GM18508 (cell line): Measurements from ENCODE around the gene KLF15.

Experiments used
- ATAC-seq: cut with Tn5 transposase; IDR thresholded peaks from one replicate; pipeline ENCODE4 v1.9.1; 2021; ENCODE audit warnings: moderate number of reproducible peaks; ENCODE audit not compliant: insufficient read depth, unreplicated experiment

Gene KLF15

GRCh38 chr3:126309861-126310655 is 47.1 kb downstream of the KLF15 start:
- no peak for ATAC-seq

DNA sequence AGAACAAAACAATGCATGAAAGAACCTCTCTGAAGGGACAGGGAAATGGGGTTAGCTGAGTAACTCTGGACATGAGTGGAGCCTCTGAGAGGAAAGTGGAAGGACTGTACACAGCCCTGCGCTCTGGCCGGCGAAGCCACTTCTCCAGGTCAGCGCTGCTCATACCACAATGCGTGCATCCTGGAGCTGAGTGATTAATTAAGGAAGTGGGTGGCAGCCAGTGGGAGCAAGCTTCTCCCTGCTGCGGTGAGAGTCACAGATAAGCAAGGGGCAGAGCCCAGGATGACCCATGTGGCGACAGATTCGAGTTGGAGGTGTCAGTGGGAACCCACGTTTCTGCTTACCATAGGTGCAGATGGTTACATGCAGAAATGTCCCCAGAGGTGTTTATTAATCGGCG is 48.0 kb downstream of the KLF15 start:
- no peak for ATAC-seq

DNA sequence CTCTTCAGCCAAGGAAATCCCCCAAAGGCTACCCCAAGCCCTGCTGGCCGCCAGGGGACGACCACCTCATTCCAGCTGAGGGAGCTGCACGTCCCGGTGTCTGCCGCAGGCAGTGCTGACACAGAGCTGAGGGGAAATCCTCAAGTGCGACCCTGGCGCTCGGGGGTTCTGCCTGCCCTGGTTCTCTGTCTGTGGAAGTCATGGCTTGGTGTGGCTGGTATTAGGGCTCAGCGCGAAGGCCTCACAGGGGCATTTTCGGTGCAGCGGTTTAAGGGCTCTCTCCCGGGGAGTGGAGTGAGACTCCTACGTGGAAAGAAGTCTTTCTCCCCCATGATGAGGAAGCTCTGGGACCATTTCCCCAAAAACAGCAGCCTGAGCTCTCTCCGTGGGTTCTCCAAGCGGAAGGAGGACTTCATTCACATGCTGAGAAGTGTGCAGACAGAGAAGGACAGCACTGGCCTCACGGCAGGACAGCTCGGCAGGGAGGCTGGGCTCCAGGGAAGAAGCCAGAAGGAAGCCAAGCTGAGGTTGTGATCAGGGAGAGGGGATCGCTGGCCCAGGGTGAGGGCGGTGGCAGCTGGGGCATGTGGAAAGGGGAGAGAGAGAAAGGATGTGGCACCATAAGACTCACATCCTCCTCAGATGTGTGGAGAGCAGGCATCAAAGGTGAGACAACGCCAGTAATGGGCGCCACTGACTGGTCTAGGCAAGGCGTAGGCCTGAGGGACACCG is 48.6 kb downstream of the KLF15 start:
- ATAC-seq: no peak

DNA sequence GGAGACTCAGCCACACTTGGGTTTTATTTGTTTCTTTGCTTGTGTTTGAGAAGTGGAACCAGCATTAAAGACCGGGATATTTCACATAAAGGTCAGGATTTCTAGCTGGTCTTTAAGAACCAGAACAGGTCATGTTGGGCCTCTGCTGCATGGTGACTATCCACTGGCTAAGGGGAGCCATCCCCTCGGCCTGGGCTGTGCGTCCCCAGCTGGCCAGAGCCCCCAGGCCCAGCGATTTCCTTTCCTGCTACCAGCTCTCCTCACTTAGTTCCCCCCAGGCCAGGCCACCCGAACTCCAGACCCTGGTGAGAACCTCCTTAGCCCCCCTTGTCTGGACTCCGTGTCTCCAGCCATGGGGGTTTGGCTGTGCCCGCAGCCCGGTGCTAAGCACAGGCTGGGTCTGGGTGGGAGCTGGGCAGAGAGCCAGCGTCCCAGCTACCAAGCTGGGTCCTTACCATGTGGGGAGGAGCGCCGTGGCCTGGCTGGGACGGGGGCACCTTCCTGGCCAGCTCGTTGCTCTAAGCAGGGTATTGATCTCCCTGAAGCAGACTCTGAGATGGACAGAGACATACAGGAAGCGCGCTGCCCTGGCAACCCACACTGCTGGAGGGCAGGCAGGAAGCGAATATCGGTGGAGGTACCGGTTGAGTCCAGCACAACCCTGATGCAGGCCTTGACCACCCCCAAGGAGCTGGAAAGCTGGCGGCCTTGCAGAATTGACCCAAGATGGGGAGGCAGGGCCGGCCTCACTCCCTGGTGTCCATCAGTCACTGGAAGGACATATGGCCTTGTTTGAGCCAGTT is 49.4 kb downstream of the KLF15 start:
- ATAC-seq: no peak

GRCh38 chr3:126306888-126307482 is 50.2 kb downstream of the KLF15 start:
- ATAC-seq: no peak

GRCh38 chr3:126306397-126306796 is 50.8 kb downstream of the KLF15 start:
- ATAC-seq: no peak

DNA sequence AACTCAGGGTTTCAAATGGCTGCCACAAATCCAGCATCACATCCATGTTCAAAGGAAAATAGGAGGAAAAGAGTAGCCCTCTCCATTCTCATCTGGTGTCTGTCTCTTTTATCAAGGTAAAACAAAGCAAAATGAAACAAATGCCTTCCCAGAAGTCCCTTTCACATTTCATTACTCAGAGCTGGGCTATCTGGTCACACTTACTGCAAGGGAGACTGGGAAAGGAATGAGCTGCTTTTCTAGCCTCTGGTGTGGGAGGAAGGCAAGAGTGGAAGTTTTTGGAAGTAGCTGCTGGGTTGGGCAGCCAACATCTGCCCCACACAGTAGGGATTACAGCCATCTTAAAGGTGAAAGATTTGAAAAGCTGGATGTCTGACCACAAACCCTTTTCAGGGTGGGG is 51.8 kb downstream of the KLF15 start:
- ATAC-seq: no peak

GRCh38 chr3:126304704-126305103 is 52.5 kb downstream of the KLF15 start:
- no peak for ATAC-seq

DNA sequence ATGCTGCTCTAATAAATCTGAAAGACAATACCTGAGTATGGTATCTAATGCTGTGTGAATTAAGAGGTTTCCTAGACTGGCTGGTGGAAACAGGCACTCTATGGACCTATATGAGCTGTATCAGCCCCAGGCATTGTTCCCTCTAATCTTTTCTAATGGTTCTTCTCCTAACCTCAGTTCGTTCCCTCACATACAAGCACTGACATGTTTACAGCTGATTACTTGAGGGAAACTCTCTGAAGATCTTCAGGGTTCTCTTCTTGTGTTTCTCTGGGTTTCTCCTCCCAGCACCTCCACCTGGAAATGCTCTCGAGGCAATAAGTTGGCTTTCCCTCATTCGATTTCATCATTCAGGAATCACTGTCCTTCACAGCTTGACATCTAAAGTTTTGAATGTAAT is 52.9 kb downstream of the KLF15 start:
- no peak for ATAC-seq

GRCh38 chr3:126303272-126303671 is 53.9 kb downstream of the KLF15 start:
- no peak for ATAC-seq

DNA sequence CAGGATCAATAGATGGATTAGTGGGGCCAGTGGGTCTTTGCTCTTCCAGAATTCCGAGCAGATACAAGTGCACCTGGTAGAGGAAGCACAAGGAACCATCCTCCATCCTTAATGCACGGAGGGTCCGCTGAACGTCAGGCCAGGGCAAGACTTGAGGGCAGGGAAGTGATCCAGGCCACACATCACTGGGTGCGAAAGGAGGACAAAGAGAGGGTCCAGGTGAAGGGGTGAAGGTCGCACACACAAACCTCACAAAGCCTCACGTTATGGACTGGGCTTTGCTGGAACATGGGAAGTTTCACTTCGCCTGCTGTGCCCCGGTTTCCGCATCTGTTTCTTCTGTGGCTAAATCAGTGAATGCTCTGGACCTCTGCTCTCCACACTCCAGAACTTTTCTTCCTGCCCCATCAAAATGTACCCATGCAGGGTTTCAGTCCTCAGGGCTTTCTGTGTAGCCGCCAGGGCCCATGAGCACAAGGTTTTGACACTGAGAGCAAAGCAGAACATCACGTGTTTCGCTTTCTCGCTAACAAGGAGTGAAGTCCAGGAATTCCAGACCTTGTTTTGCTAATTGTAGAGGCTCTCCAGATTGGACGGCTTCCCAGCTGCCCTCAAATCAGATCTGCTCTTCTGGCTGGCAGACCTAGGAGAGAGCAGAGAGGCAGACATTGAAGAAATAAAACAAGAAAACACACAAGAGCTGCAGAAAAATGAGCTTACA is 56.3 kb downstream of the KLF15 start:
- ATAC-seq: no peak

- no peak for ATAC-seq
Measured at GRCh38 chr3:126300001-126300760, 57.0 kb downstream of the KLF15 start.

GRCh38 chr3:126295407-126295939 is 61.7 kb downstream of the KLF15 start:
- no peak for ATAC-seq

DNA sequence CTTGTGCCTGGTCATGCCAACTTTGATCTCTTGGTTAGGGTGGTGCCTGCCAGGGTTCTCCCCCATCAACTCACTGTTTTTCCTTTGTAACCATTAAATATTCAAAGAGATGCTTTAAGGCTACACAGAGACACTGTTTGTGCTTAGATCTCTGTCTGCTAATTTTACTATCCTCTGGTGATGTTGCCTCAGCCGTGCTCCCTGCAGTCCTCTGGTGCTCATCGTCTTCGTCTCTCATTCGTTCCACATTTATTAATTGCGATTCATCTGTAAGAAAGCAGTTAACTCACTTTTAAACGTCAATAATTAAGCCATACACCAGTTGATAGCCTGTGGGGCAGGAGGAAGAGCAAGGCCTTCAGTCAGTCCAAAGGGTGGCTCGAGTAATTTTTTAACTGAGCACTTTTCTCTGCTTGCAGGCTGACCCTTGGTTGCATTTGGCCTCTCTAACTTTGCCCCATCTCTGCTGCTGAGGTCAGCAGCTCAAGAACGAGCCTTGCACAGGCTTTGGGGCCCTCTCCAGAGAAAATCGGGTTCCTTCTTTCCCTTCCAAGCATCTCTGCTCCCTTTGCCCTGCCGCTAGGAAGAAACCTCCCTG is 62.9 kb downstream of the KLF15 start:
- no peak for ATAC-seq

- ATAC-seq: no peak
Measured at GRCh38 chr3:126293370-126294082, 63.7 kb downstream of the KLF15 start.
